HCT116 (cell line): Measurements from ENCODE around the gene SPP2. TPM values are rescaled to one million over a fixed set of nuclear protein-coding genes. Genes with fewer than 3 reads are reported as not detected.

Experiments used
- ATAC-seq: fragments of 200-7000 bp; cut with Tn5 transposase; 2 replicates; pipeline ENCODE4 v1.9.1; 2020; ENCODE audit warnings: mild to moderate bottlenecking, moderate library complexity
- BruUV-seq: library from RNA; stranded (reverse); fragments of 400-500 nt; replicated peaks from 2 replicates; lab custom pipeline; 2021; lab: Mats Ljungman, UMichigan
- CTCF ChIA-PET: fragments of 300-600 bp; sonication (Branson Sonifier 250); formaldehyde crosslinking; loops from one replicate; lab custom pipeline; 2021; ENCODE audit warnings: antibody characterized with exemption; lab: Charles Lee
- POLR2A ChIA-PET: fragments of 300-600, 350-600 bp; sonication (Branson Sonifier 250); formaldehyde crosslinking; loops from one replicate; lab custom pipeline; 2021; ENCODE audit warnings: antibody characterized with exemption; lab: Charles Lee
- RAD21 ChIA-PET, 2 experiments: fragments of 300-600 bp; sonication (Branson Sonifier 250); formaldehyde crosslinking; loops; one replicate each; lab custom pipeline; 2023; ENCODE audit warnings: low total read pairs in 2 of 2; ENCODE audit not compliant: uncharacterized antibody in 2 of 2, unreplicated experiment in 2 of 2, low non-redundant PET in 1 of 2; lab: Charles Lee
- DNase-seq: peaks from one replicate; pipeline ENCODE4 v3.0.0-alpha.2; 2010; ENCODE audit warnings: low read depth, low spot score
- H2AFZ ChIP-seq: fragments of 200-600 bp; shearing (Covaris generic), sonication (generic); 2 replicates; pipeline ENCODE4 v1.6.1; 2017; ENCODE audit warnings: low read depth, mixed run types, mixed read lengths, antibody characterized with exemption, low read length; ENCODE audit not compliant: poor library complexity, severe bottlenecking
- H3K27ac ChIP-seq: 2 replicates; pipeline ENCODE4 v1.5.1; 2012; ENCODE audit warnings: low read depth, low read length
- H3K27me3 ChIP-seq: fragments of 200-600 bp; sonication (generic); 2 replicates; pipeline ENCODE4 v1.6.1; 2016; ENCODE audit warnings: mixed run types, low read length, mixed read lengths; ENCODE audit not compliant: insufficient read depth
- H3K36me3 ChIP-seq, 2 experiments: fragments of 200-500 bp in 1 of 2; fragments of 200-600 bp in 1 of 2; sonication (Bioruptor generic) in 1 of 2; sonication (generic) in 1 of 2; 2 replicates each; pipeline versions ENCODE4 v1.5.1 to v1.6.1; 2014 to 2016; ENCODE audit warnings: low read length in 2 of 2, inconsistent platforms in 1 of 2, mixed read lengths in 1 of 2, mixed run types in 1 of 2; ENCODE audit not compliant: insufficient read depth in 2 of 2, control insufficient read depth in 1 of 2
- H3K4me1 ChIP-seq, 2 experiments: fragments of 200-600 bp in 1 of 2; sonication (generic) in 1 of 2; 2 replicates each; pipeline versions ENCODE4 v1.5.1 to v1.6.1; 2012 to 2017; ENCODE audit warnings: low read length in 2 of 2, inconsistent platforms in 1 of 2, mild to moderate bottlenecking in 1 of 2, mixed read lengths in 1 of 2, mixed run types in 1 of 2, moderate library complexity in 1 of 2; ENCODE audit not compliant: insufficient read depth in 2 of 2, control insufficient read depth in 1 of 2
- H3K4me2 ChIP-seq: fragments of 200-600 bp; sonication (generic); 2 replicates; pipeline ENCODE4 v1.6.1; 2017; ENCODE audit warnings: mixed run types, low read length, mixed read lengths
- H3K4me3 ChIP-seq, 2 experiments: fragments of 200-600 bp in 1 of 2; sonication (generic) in 1 of 2; replicated peaks in 1 of 2; 2 replicates each; pipeline ENCODE4 v1.5.1; 2011 to 2016; ENCODE audit warnings: low read length in 2 of 2, control low read depth in 1 of 2, low read depth in 1 of 2, mild to moderate bottlenecking in 1 of 2, mixed read lengths in 1 of 2, mixed run types in 1 of 2
- H3K79me2 ChIP-seq: fragments of 200-600 bp; sonication (generic); 2 replicates; pipeline ENCODE4 v1.6.1; 2017; ENCODE audit warnings: mild to moderate bottlenecking, mixed run types, low read length, moderate library complexity, mixed read lengths; ENCODE audit not compliant: insufficient read depth
- H3K9ac ChIP-seq: fragments of 200-600 bp; sonication (generic); 2 replicates; pipeline ENCODE4 v1.6.1; 2016; ENCODE audit warnings: low read length, mixed read lengths
- H3K9me2 ChIP-seq: fragments of 200-600 bp; sonication (generic), shearing (Covaris generic); 2 replicates; pipeline ENCODE4 v1.6.1; 2017; ENCODE audit warnings: mixed run types, mild to moderate bottlenecking, moderate library complexity; ENCODE audit not compliant: insufficient read depth
- H3K9me3 ChIP-seq, 2 experiments: fragments of 200-500 bp in 1 of 2; fragments of 200-600 bp in 1 of 2; sonication (Bioruptor generic) in 1 of 2; sonication (generic) in 1 of 2; 2 replicates each; pipeline ENCODE4 v1.6.1; 2014 to 2017; ENCODE audit warnings: low read length in 2 of 2, mixed read lengths in 2 of 2, inconsistent platforms in 1 of 2, low read depth in 1 of 2, mild to moderate bottlenecking in 1 of 2, mixed run types in 1 of 2, moderate library complexity in 1 of 2; ENCODE audit not compliant: control insufficient read depth in 1 of 2, insufficient read depth in 1 of 2
- H4K20me1 ChIP-seq: fragments of 200-600 bp; sonication (generic), shearing (Covaris generic); 2 replicates; pipeline ENCODE4 v1.6.1; 2017; ENCODE audit warnings: mixed run types, mild to moderate bottlenecking, moderate library complexity; ENCODE audit not compliant: insufficient read depth
- CEBPB ChIP-seq: IDR thresholded peaks from 2 replicates; pipeline ENCODE4 v1.6.1; 2012; ENCODE audit warnings: low read depth
- EZH2 ChIP-seq: fragments of 200-600 bp; sonication (generic); IDR thresholded peaks from 2 replicates; pipeline ENCODE4 v1.6.1; 2017; ENCODE audit warnings: antibody characterized with exemption, mixed run types
- FOSL1 ChIP-seq: IDR thresholded peaks from 2 replicates; pipeline ENCODE4 v1.6.1; 2012; ENCODE audit warnings: low read depth
- JUND ChIP-seq: IDR thresholded peaks from 2 replicates; pipeline ENCODE4 v1.6.1; 2012
- POLR2A ChIP-seq: IDR thresholded peaks from 2 replicates; pipeline ENCODE4 v1.7.0; 2011; ENCODE audit warnings: borderline replicate concordance; ENCODE audit not compliant: insufficient read depth, insufficient read length; ENCODE audit errors: extremely low read depth
- SIN3A ChIP-seq: IDR thresholded peaks from 2 replicates; pipeline ENCODE4 v1.6.1; 2012; ENCODE audit warnings: low read depth
- SRF ChIP-seq: IDR thresholded peaks from 2 replicates; pipeline ENCODE4 v1.6.1; 2012; ENCODE audit warnings: low read depth
- TCF7L2 ChIP-seq: IDR thresholded peaks from 2 replicates; pipeline ENCODE4 v1.7.0; 2011; ENCODE audit warnings: borderline replicate concordance, inconsistent platforms; ENCODE audit not compliant: insufficient read depth, insufficient read length; ENCODE audit errors: extremely low read depth
- YY1 ChIP-seq: IDR thresholded peaks from 2 replicates; pipeline ENCODE4 v1.6.1; 2011; ENCODE audit warnings: low read length, low read depth, moderate library complexity, mild to moderate bottlenecking; ENCODE audit not compliant: insufficient replicate concordance; ENCODE audit errors: extremely low read depth
- ZFX ChIP-seq: fragments of 450-650 bp; IDR thresholded peaks from 2 replicates; pipeline ENCODE4 v1.6.1; 2017
- ZNF274 ChIP-seq: fragments of 200-500 bp; sonication (Bioruptor generic); IDR thresholded peaks from 2 replicates; pipeline ENCODE4 v1.6.1; 2014; ENCODE audit warnings: mild to moderate bottlenecking, low read depth, low read length, inconsistent platforms
- intact Hi-C: fragments of 100-400 bp; cut with micrococcal nuclease; formaldehyde crosslinking; loops from 2 replicates; pipeline ENCODE4 v1.10.0; 2022
- total RNA-seq: library from RNA; stranded (reverse); gene quantifications from one replicate; pipeline ENCODE4 v1.2.1, GENCODE V29; 2021; ENCODE audit not compliant: unreplicated experiment
- TF ChIP-seq, protein P1 (sequence below), 3 experiments: fragments of 200-600 bp in 1 of 3; sonication (generic) in 1 of 3; IDR thresholded peaks in 2 of 3; conservative IDR thresholded peaks in 1 of 3; 2 replicates each; pipeline ENCODE4 v1.5.1; 2012 to 2017; ENCODE audit warnings: low read depth in 2 of 3, low read length in 2 of 3, antibody characterized with exemption in 1 of 3, borderline replicate concordance in 1 of 3, control low read depth in 1 of 3, mild to moderate bottlenecking in 1 of 3, mixed read lengths in 1 of 3, mixed run types in 1 of 3, moderate library complexity in 1 of 3; ENCODE audit not compliant: insufficient read depth in 1 of 3

The SPP2 gene
- total RNA-seq, 1 experiment from 2014 or later, result not detected

DNA sequence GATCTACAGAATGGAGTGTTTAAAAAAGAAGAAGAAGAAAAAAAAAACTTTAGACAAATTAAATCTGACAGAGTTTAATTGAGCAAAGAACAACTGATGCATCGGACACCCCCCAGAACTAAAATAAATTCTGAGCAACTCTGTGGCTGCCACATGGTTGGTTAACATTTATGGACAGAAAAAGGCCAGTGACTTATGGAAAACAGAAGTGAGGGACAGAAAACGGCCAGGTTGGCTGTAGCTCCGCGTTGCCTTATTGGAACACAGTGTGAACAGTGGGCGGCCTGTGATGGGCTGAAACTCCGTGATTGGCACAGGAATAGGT, 75.6 kb downstream of the SPP2 start:
- H3K4me2 ChIP-seq, result no peak overlapping the region
- H3K9me2 ChIP-seq, result no peaks in the 10 kb centered on the region
- H3K36me3 ChIP-seq, result no peaks in the 10 kb centered on the region
- H3K27me3 ChIP-seq, result no peaks in the 10 kb centered on the region
- H3K4me3 ChIP-seq, result no peak overlapping the region
- no peak overlapping the region for H3K27ac ChIP-seq
- CTCF ChIA-PET, result interaction anchor here (1.1 kb wide), 1 partner anchor 9 kb away, joined by 3 read pairs; no protein-coding TSS in a partner anchor
- H4K20me1 ChIP-seq, result no peaks in the 10 kb centered on the region
- BruUV-seq, result no TSS peak
- no peaks in the 10 kb centered on the region for H3K79me2 ChIP-seq
- no peak overlapping the region for H3K9ac ChIP-seq
- intact Hi-C loops, result no loop called here
- POLR2A ChIA-PET, result no interaction called here
- no peaks in the 10 kb centered on the region for H3K9me3 ChIP-seq
- no peak overlapping the region for H2AFZ ChIP-seq
- DNase-seq (no peak), ATAC-seq (no peak)
- RAD21 ChIA-PET, result no interaction called here
- no peaks in the 10 kb centered on the region for H3K4me1 ChIP-seq
- TF ChIP-seq SRF (no peak), YY1 (no peak), EZH2 (no peak), TCF7L2 (no peak), ZNF274 (no peak), CEBPB (no peak), POLR2A (no peak), ZFX (no peak), FOSL1 (no peak), JUND (no peak), SIN3A (no peak)
- TF ChIP-seq, protein P1, sequence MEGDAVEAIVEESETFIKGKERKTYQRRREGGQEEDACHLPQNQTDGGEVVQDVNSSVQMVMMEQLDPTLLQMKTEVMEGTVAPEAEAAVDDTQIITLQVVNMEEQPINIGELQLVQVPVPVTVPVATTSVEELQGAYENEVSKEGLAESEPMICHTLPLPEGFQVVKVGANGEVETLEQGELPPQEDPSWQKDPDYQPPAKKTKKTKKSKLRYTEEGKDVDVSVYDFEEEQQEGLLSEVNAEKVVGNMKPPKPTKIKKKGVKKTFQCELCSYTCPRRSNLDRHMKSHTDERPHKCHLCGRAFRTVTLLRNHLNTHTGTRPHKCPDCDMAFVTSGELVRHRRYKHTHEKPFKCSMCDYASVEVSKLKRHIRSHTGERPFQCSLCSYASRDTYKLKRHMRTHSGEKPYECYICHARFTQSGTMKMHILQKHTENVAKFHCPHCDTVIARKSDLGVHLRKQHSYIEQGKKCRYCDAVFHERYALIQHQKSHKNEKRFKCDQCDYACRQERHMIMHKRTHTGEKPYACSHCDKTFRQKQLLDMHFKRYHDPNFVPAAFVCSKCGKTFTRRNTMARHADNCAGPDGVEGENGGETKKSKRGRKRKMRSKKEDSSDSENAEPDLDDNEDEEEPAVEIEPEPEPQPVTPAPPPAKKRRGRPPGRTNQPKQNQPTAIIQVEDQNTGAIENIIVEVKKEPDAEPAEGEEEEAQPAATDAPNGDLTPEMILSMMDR (IDR thresholded peaks at IDR 0.05 in 2 of 3, conservative IDR thresholded peaks at IDR 0.05 in 1 of 3; ENCODE audit: borderline replicate concordance in 1 of 3, insufficient read depth in 1 of 3, low read depth in 2 of 3, low read length in 2 of 3), result no peak

Other genes with a start within 250 kb of the SPP2 start
- gene HJURP, start 196.2 kb upstream of the SPP2 start, total RNA-seq, result 64.1 TPM
- 0.39 TPM for gene TRPM8, start 133.3 kb upstream of the SPP2 start, total RNA-seq